HG02852 (cell line): ENCODE measurements around the gene SRSF3.
"Not testable (repeated sequence)": the region's sequence is repeated elsewhere in the genome, so short reads cannot be mapped to it uniquely, and the experiment has no call there.

Experiments
- ATAC-seq: cut with Tn5 transposase; IDR thresholded peaks from one replicate; pipeline ENCODE4 v1.9.1; 2021; ENCODE audit warnings: mild to moderate bottlenecking, moderate library complexity; ENCODE audit not compliant: unreplicated experiment

SRSF3 gene

GRCh38 chr6:36642913-36643817 is 49.0 kb downstream of the SRSF3 start:
- no peak for ATAC-seq

DNA sequence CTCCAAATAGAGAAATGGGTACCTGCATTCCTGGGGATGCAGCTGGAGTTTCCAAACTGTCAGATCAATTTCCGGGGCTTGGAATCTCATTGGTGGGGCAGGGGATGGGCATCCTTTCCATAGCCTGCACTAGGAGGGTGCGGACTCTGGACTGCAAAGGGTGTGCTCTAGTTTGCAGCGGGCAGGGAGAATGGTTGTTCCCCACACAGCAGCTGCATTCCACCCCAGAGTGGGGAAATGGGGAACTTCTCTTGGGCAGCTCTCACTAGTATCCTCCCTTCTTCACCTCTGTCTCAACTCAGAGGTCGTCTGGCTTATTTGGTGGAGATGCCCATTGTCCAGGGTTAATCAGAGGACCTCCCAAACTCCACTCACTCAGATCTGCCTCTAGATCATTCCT is 49.8 kb downstream of the SRSF3 start:
- no peak for ATAC-seq

GRCh38 chr6:36649086-36649485 is 54.9 kb downstream of the SRSF3 start:
- ATAC-seq, result no peak

DNA sequence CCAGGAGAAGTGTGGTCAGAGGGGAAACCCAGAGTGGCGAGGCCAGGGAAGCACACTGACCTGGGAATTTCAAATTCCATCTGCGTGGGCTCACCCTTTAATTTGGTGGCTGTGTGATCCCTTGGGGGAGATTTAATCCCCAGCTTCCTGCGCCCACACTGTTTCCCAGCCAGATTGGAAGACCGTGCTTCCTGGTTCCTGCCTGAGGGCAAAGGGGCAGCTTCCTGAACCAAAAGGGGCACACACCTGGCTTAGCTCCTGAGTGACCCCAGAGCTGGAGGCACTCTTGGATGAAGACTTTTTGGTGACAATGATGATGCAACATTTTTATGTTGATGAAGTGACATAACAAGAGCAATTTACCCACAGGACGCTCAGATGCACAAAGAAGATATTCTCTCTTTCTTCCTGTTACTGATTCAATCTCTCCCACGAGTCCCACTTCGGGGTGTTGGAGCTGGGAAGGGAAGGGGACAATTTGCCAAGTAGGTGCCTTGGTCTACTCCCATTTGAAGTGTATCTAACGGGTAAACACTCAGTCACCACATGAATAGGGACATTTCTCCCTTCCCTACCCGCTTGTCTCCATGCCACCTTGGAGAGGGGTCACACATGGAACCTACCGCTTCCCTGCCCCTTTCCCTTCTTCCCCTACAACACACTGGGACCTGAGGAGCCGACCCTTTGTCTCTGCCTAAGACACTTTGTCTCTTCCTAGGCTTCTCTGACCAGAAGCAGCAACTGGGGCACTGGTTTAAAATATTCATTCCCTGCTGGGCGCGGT is 55.7 kb downstream of the SRSF3 start:
- no peak for ATAC-seq

DNA sequence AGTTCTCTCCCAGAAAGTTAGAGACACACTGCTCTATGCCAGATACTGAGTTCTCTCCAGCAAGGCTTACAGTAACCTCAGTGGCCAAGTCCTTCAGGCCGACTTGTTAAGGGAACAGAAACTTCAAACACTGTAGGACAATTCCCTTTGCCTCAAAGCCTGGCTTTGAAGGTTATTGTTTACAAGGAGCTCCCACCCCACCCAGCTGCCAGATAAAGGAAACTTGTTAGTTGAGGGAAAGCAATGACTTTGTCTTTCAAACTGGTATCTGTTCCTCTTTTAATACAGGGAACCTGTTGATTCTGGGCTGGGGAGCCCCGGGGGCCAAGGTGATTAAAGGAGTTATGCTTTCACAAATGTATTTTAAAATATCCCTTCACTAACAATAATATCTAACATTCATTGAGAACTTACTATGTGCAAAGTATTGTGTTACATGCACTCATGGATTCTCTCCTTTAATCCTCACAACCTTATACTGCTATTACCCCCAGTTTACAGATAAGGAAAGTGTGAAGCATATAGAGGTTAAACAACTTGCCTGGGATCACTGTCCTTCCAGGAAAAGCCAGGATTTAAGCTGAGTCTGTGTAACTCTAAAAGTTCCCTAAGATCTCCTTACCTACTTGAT is 56.8 kb downstream of the SRSF3 start:
- ATAC-seq, result peak; percentile 71

DNA sequence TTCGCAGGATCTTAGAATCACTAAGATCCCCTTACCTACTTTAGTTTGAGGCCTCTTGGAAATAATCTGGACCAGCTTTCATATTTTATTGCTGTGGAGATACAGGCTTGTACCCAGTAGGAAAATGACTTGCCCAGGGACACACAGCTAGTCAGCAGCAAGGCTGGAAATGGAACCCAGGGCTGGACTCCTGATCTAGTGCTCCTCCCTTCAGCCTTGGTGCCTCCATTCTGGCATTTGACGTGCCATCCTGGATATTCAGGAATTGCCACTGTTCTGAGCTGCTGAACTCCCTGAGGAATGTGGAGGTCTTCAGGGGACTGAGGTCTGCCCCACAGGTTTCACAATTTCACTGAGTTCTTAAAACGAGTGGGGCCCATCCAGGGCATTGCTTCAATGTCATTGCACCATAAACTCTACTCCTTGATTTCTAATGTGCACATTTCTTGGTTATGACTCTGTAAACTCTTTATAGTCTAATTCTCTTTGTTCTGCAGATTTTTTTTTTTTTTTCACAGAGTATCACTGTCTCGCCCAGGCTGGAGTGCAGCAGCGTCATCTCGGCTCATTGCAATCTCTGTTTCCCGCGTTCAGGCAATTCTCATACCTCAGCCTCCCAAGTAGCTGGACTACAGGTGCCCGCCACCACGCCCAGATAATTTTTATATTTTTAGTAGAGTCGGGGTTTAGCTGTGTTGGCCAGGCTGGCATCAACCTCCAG is 57.7 kb downstream of the SRSF3 start:
- ATAC-seq, result no peak

DNA sequence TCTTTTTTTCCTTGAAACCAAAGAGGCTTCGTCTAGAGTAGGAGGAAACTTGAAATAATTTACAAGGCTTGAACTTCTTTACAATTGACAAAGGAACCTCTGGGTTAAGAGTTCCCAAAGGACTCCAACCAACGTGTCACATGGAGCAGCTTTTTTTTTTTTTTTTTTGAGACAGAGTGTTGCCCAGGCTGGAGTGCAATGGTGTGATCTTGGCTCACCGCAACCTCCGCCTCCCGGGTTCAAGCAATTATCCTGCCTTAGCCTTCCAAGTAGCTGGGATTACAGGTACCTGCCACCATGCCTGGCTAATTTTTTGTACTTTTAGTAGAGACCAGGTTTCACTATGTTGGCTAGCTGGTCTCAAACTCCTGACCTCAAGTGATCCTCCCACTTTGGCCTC is 60.3 kb downstream of the SRSF3 start:
- not testable (repeated sequence) for ATAC-seq
